BE2C (cell line): Measurements from ENCODE around the gene LRTM2.

ENCODE experiments used
- DNase-seq: peaks from one replicate; pipeline ENCODE4 v3.0.0-alpha.2; 2020
- H3K27me3 ChIP-seq: fragments of 250-450 bp; sonication (Bioruptor Pico); 2 replicates; pipeline ENCODE4 v1.5.1; 2020; ENCODE audit warnings: mild to moderate bottlenecking
- H3K36me3 ChIP-seq: fragments of 250-450 bp; sonication (Bioruptor Pico); 2 replicates; pipeline ENCODE4 v1.5.1; 2020; ENCODE audit warnings: mild to moderate bottlenecking
- H3K4me1 ChIP-seq: fragments of 250-450 bp; sonication (Bioruptor Pico); 2 replicates; pipeline ENCODE4 v1.5.1; 2020
- H3K4me3 ChIP-seq: 2 replicates; pipeline ENCODE4 v1.5.1; 2011; ENCODE audit warnings: low read depth, low read length
- H3K9me3 ChIP-seq: fragments of 250-450 bp; sonication (Bioruptor Pico); 2 replicates; pipeline ENCODE4 v1.5.1; 2020
- CTCF ChIP-seq: IDR thresholded peaks from 2 replicates; pipeline ENCODE4 v1.5.1; 2012; ENCODE audit warnings: mild to moderate bottlenecking, low read depth, low read length

Gene LRTM2

GRCh38 chr12:1838205-1838993 is 18.0 kb downstream of the LRTM2 start:
- H3K4me3 ChIP-seq: no peak overlapping the region
- peaks cover 17% of the 10 kb centered on the region for H3K4me1 ChIP-seq
- DNase-seq: peak; percentile 30
- no peak for TF ChIP-seq CTCF
- no peaks in the 10 kb centered on the region for H3K27me3 ChIP-seq
- H3K36me3 ChIP-seq: no peaks in the 10 kb centered on the region
- no peaks in the 10 kb centered on the region for H3K9me3 ChIP-seq

GRCh38 chr12:1838994-1839365 is 18.6 kb downstream of the LRTM2 start:
- H3K9me3 ChIP-seq: no peaks in the 10 kb centered on the region
- H3K4me1 ChIP-seq: peaks cover 17% of the 10 kb centered on the region
- no peaks in the 10 kb centered on the region for H3K27me3 ChIP-seq
- no peaks in the 10 kb centered on the region for H3K36me3 ChIP-seq
- DNase-seq: no peak
- TF ChIP-seq CTCF: no peak
- H3K4me3 ChIP-seq: no peak overlapping the region

- Histone ChIP-seq H3K4me3 (no peak overlapping the region), H3K4me1 (peaks cover 17% of the 10 kb centered on the region), H3K27me3 (no peaks in the 10 kb centered on the region), H3K9me3 (no peaks in the 10 kb centered on the region), H3K36me3 (no peaks in the 10 kb centered on the region)
- no peak for DNase-seq
- TF ChIP-seq CTCF: no peak
These were observed 19.1 kb downstream of the LRTM2 start for GRCh38 chr12:1839464-1839863.

- Histone ChIP-seq H3K4me1 (peaks cover 17% of the 10 kb centered on the region), H3K27me3 (no peaks in the 10 kb centered on the region), H3K9me3 (no peaks in the 10 kb centered on the region), H3K4me3 (no peak overlapping the region), H3K36me3 (no peaks in the 10 kb centered on the region)
- TF ChIP-seq CTCF: no peak
- DNase-seq: no peak
These were observed 19.9 kb downstream of the LRTM2 start for GRCh38 chr12:1839956-1840951.

GRCh38 chr12:1840981-1841425 is 20.6 kb downstream of the LRTM2 start:
- H3K4me1 ChIP-seq: peaks cover 17% of the 10 kb centered on the region
- no peaks in the 10 kb centered on the region for H3K27me3 ChIP-seq
- H3K9me3 ChIP-seq: no peaks in the 10 kb centered on the region
- TF ChIP-seq CTCF: no peak
- no peak for DNase-seq
- no peak overlapping the region for H3K4me3 ChIP-seq
- H3K36me3 ChIP-seq: no peaks in the 10 kb centered on the region
